HEK293T (cell line): ENCODE data around the gene DCBLD1.

Experiments
- ELF4 ChIP-seq: fragments of 450-650 bp; IDR thresholded peaks from 2 replicates; pipeline ENCODE4 v1.6.1; 2017; ENCODE audit warnings: antibody characterized with exemption
- HDGF ChIP-seq: fragments of 450-650 bp; IDR thresholded peaks from 2 replicates; pipeline ENCODE4 v1.6.1; 2017; ENCODE audit warnings: antibody characterized with exemption, borderline replicate concordance
- TARDBP ChIP-seq: fragments of 450-650 bp; IDR thresholded peaks from 2 replicates; pipeline ENCODE4 v1.6.1; 2016

DNA sequence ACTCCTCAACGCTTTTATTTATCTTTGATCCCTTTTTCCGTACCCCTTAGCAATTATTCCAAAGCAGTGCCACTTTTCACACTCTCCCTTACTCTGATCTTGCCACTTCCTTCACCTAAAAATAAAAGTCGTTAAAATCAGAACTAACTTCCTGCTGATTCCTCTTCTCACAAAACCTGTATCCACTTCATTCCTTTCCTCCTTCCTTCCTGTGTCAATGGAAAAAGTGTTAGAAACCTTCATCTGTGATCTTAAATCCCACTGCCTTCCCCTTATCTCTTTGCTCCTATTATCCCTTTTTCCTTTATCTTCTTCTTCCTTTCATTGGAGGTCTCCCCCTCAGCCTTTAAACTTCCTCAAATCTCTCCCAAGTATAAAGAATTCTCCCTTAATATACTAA is 70.7 kb downstream of the DCBLD1 start:
- no peak for TF ChIP-seq TARDBP
- TF ChIP-seq ELF4, result no peak
- no peak for TF ChIP-seq HDGF
